HG02884 (cell line): Measurements from ENCODE around the gene CXCL16.

Experiments used
- ATAC-seq: cut with Tn5 transposase; IDR thresholded peaks from one replicate; pipeline ENCODE4 v1.9.1; 2021; ENCODE audit warnings: mild to moderate bottlenecking, moderate library complexity; ENCODE audit not compliant: unreplicated experiment

The CXCL16 gene, protein sequence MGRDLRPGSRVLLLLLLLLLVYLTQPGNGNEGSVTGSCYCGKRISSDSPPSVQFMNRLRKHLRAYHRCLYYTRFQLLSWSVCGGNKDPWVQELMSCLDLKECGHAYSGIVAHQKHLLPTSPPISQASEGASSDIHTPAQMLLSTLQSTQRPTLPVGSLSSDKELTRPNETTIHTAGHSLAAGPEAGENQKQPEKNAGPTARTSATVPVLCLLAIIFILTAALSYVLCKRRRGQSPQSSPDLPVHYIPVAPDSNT

DNA sequence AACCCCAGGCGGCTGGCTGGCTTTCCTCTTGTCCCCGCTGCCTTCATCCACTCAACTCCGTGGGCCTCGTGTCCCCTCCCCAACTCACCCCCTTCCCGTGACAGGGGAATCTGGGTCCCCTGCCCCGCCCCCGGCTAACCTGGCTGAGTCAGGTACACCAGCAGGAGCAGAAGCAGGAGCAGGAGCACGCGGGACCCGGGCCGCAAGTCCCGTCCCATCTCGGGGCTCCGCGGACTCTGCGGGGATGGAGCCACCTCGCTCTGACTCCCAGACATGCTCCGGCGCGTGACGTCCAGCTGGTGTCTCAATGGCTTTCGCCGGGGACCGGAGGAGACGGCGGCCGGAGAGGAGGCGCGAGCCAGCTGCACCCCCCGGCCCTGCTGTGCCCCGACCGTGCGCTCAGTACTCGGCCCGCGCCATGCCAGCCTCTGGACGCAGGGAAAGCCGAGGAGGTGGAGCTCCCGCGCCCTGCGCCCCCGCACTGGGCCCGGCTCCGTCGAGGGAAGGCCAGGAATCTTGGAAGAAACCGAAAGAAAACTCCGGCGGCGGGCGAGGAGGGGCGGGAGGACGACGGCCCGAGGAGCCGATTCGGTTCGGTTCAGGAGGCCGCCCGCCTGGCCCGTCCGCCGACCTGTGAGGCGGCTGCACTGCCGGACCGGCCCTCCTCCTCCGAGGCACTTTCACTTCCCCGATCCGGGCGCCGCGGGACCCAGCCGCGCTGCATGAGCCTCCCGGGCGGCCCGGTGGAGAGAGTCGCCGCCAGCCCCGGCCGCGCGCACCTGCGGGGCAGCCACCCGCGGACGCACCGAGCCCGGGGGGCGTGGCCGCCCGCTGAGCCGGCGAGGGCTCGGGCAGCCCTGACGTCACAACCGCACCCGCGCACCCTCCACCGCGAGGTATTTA is at the start of gene CXCL16, which contains the start of gene ZMYND15:
Gene CXCL16, minus strand, starts transcription at position 807 of the 903 bp plus-strand sequence. Its CDS starts 589 bp downstream, at position 218.
Gene ZMYND15, plus strand, starts transcription at position 712 of the 903 bp plus-strand sequence. CDS start 716 bp downstream, outside the sequence.
- ATAC-seq, result no peak

DNA sequence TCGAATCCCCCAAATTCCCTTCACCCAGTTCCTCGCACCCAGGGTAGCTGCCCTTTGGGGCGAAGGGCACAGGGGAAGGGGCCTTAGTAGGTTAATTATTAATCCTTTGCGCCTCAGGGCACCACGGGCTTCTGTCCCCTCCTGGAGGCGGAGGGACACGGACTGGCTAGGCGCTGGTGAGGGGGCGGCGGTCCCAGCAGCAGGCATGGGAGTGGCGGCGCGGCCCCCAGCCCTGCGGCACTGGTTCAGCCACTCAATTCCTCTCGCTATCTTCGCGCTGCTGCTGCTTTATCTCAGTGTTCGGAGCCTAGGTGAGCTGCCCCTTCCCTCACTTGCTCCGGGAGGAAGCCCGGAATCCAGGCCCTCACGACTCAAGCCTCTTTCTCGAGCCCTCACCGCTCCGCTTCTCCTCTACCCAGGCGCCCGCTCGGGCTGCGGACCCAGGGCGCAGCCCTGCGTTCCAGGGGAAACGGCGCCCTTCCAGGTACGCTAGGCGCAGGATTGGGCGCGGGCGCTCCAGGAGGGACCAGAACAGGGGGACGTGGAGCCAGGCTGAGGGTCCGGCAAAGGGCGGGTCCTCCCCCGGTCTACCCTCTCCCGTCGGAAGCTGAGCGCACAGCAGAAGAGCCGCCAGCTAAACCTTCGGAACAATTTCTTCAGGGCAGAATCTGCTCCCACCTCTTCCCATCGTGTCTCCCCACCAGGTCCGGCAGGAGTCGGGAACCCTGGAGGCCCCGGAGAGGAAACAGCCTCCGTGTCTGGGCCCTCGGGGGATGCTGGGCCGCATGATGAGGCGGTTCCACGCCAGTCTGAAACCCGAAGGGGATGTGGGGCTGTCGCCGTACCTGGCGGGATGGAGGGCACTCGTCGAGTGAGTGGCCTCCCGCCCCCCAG is 49.3 kb upstream of the CXCL16 start, which contains the start of gene GLTPD2:
Gene GLTPD2, plus strand, starts transcription at position 158 of the 894 bp plus-strand sequence. Its CDS starts 48 bp downstream, at position 206.
- no peak for ATAC-seq

DNA sequence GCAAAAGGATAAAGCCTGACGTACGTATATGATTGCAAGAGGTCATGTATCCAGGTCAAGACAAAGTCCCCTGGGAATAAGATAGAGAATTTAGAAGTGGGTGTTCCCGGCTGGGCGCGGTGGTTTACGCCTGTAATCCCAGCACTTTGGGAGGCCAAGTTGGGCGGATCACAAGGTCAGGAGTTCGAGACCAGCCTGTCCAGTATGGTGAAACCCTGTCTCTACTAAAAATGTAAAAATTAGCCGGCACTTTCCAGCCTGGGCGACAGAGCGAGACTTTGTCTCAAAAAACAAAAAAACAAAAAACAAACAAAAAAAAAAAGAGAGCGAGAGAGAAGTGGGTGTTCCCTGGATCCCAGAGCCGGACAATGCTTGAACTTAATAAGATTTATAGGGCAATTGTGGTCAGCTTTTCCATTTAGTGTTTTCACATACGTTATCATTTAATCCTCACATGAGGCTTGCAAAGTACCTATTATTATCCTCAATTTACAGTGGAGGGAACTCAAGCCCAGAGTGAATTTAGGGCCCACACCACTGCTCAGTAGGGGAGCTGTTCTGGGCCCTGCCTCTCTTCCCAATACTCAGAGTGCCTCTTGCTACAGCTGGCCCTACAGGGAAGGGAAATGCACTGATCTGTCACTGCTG is 48.6 kb upstream of the CXCL16 start:
- ATAC-seq, result no peak

DNA sequence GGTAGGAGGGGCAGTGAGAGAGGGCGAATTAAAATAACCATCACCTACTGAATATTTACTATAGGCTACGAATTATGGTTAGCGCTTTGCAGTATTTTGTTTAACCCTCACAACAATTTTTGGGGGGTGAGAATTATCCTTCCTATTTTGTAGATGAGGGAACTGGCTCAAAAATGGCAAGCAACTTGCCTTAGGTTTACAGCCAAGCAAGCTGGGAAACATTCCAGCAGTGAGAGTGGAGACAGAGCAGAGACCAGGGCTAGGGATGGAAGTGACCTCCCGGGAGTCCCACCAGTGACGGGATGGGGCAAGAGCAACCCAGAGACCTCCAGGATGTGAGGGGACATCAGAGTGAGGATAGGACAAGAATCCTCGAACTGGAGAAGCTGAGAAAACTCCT is 46.8 kb upstream of the CXCL16 start:
- no peak for ATAC-seq

DNA sequence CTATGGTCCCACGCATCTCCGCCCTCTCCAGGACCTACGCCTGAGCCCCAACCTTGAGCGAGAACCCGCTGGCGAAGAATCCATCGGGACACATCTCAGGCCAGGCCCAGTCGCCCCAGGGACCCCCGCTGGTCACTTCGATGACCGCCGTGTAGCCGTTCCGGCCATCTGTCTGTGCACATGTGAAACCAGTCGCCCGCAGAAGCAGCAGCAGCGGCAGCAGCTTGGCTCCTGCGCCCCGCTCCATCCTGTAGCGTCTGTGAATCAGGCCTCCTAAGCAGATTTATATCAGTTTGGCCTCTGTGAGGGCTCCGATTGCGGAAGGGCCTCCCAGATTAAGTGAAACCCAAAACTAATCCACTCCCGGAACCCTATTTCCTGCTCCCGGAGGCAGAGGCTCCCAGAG is 46.4 kb upstream of the CXCL16 start, which contains the start of gene VMO1:
Gene VMO1, minus strand, starts transcription at position 259 of the 406 bp plus-strand sequence. Its CDS starts 12 bp downstream, at position 247.
- no peak for ATAC-seq

DNA sequence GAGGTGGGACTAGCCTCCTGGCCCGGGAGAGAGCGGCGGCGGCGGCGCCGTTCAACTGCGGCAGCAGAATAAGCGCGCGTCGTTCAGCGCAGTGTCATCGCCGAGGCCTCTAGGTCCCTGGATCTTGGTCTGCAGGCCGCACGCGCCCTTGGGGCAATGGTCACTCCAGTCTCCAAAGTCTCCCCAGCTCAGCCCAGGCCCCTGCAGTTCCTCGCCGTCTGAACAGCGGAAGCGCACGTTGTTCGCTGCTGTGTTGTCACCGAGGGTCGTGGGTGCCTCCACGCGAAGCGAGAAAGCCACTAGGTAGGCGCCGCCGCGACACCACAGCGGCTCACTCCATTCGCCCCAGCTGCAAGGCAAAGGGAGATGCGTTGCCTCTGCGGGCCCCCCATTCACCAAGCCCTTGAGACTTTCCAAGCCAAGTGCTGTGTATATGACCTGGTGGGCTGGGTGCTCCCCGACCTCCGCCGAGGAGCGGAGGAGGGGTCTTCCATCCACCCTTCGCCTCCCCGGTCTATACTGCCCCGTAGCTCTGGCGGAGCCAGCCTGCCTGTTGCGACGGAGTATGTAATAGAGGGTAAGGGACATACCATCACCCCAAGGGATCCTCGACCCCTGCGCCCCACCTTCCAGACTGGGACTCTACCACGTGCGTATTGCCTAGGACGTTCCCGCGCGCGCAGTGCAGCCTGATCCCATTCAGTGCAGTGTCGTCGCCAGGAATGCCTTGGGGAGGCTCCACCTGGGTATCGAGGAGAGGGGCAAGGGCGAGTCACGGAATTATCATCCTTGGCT is 45.8 kb upstream of the CXCL16 start:
- no peak for ATAC-seq

DNA sequence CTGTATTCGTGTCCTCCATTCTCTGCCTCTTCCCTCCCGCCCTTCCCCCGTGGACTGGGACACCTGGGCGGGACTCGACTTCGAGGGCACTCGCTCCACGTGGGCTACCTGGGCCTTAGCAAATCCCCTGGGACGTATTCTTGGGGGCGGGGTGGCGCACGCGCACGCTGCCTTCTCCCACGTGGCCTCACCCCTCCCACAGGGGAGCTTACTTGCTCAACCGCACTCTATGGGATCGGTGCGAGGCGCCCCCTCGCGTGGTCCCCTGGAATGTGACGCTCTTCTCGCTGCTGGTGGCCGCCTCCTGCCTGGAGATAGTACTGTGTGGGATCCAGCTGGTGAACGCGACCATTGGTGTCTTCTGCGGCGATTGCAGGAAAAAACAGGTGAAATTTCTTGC is 42.9 kb upstream of the CXCL16 start:
- ATAC-seq, result no peak

DNA sequence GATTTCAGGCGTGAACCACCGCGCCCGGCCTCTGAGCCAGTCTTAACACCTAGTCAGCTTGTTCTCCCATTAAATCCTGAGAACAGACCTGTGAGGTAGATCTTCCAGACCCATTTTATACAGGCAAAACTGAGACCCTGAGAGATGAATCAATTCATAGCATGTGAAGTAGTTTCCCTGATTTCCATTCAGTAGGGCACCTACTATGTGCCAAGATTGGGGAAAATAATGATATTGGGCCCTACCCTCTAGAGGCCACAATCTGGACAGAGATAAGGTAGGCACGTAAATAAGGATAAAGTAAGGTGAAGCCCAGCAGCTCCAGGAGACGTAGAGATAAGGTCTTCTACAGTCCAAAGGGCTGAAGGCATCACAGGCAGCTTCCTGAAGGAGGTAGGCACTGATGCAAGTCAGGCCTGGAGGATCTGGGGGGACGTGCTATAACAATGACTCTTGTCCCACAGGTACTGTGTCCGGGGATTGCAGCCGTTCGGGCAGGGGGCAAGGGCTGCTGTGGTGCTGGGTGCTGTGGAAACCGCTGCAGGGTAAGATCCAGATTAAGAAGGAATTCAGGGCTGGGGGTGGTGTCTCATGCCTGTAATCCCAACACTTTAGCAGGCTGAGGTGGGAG is 40.7 kb upstream of the CXCL16 start:
- ATAC-seq, result no peak

DNA sequence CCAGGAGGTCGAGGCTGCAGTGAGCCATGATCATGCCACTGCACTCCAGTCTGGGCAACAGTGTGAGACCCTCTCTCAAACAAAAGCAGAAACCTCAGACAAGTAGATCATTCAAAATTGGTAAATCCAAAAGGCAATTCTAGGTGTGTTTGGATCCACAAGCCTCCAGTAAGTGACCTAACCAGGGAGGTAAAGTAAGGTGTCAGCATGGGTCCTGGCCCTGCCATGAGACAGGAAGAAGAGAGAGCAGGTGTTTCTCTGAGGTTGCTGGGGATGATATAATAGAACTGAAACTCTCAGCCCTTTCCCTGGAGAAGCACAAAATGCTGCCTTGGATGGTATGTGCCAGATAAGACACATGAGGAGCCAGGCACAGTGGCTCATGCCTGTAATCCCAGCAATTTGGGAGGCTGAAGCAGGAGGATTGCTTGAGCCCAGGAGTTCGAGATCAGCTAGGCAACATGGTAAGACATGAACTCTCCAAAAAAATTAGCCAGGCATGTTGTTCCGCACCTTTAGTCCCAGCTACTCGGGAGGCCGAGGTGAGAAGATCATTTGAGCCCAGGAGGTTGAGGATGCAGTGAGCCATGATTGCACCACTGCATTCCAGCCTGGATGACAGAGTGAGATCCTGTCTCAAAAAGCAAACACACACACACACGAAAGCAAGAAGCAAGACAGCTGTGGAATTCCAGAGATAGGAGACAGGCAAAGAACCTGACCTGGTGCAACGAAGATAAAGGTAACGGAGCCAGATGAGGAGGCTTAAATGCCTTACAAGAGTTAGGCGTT is 38.4 kb upstream of the CXCL16 start:
- ATAC-seq, result no peak

DNA sequence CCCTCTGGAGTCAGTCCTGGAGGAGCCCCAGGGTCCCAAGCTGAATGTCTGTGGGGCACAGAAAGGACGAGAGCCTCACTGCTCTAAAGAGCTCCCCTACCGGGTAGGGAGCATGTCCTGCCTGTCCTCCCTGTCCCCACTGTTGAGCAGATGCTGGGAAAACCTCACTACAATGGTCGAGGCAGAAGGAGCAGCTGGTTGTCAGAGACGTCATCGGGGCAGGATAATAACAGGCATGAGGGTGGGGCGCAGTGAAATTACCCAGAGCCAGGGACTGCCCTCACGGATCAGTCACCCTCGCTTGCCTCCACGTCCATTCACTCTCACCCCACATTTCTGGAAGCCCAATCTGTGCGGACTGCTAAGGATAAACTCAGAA is 32.5 kb upstream of the CXCL16 start:
- no peak for ATAC-seq

DNA sequence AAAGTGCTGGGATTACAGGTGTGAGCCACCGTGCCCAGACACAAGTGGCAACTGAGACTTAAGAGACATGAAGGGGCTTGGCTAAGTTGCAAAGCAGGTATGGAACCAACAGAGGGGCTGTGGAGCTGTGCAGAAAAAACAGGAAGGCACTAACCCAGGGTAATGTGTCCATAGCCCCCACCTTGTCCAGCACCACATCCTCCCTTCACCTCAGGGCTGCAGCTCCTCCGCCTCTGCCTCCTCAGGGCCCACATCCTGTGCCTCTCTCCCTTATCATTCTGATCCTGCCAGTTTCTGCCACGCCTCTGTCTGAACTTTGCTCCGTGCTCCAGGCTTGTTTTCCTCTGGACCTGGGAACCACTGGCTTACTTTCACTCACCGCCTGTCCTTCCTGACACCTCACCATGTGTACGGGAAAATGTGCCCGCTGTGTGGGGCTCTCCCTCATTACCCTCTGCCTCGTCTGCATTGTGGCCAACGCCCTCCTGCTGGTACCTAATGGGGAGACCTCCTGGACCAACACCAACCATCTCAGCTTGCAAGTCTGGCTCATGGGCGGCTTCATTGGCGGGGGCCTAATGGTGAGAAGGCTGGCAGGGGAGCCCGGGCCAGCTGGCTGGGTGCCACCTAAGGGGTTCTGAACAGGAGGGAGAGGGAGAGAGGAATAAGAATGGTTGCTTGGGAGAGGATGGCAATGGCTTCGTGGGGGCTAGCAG is 31.9 kb upstream of the CXCL16 start, which contains the start of gene TM4SF5:
Gene TM4SF5, plus strand, starts transcription at position 368 of the 716 bp plus-strand sequence. Its CDS starts 37 bp downstream, at position 405.
- no peak for ATAC-seq

DNA sequence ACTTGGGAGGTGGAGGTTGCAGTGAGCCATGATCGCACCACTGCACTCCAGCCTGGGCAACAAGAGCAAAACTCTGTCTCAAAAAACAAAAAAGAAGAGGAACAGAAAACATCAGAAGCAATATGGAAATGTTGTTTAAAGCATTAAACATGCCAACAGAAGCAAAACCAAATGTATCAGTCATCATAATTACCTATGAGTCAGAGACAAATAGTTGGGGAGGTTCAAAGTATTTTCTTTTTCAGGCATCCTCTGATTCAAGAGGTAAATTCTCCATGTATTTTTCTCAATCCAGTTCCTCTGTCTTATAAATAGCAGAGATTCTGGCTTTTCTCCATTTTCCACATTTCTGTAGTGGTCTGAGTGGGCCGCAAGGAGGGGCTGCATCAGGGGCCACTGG is 29.9 kb upstream of the CXCL16 start:
- no peak for ATAC-seq

DNA sequence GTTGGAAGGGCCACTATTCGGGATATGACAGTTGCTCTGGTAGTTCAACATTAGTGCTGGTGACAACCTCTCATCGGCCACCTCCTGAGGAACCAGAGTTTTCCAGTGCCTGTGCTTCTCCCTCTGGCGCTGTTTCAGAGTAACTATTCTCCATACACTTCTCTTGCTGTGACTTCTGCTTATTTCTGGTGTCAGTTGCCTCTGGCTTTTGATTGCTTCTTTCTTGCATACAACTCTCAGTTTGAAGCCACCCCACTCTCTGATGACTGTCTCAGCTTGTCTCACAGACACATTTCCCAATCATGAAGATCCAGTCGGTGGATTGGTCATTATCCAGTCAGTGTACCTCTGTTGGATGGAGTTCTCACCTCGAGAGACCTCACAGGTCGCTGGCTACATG is 28.6 kb upstream of the CXCL16 start:
- ATAC-seq, result no peak

DNA sequence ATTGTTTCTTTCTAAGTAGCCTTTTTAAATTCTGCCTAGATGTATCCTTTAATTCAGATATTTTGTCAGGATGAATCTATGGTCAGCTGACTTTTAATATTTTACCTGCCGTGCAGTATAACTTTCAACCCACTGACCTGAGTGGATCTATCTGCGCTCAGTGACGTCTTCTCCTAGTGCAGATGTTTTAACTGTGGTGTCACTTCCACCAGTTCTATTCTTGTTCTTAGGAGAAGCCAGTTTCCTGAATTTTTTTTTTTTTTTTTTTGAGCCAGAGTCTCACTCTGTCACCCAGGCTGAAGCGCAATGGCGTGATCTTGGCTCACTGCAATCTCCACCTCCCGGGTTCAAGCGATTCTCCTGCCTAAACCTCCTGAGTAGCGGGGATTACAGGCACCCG is 27.0 kb upstream of the CXCL16 start:
- no peak for ATAC-seq

DNA sequence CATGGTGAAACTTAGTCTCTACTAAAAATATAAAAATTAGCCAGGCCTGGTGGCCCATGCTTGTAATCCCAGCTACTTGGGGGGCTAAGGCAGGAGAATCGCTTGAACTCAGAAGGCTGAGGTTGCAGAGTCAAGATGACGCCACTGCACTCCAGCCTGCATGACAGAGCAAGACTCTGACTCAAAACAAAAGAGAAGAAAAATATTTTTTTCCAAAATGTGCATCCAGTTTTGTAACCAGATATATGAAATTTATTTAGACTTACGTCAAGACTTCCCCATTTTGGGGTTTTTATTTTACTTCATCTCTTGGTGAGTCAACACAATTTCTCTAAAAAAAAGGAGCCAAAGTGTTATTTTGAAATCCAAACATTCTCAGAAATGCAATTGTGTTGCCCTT is 26.5 kb upstream of the CXCL16 start:
- no peak for ATAC-seq

DNA sequence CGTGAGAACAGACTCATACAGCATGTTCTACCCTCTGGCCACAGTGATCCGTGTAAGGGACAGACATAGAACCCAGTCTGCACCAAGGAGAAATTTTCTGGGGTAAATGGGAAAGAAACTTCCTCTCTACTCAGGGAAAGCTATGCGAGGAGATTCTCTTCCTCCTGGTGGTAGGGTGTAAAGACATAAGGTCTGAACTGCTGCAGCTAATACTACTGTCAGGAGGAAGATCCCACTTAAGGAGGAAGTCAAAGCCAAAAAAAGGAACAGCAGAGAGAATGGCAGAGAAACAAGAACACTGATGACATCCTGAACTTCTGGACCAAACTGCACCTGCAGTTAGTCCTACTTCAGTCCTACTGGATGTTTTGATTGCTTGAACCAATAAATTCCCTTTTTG is 24.9 kb upstream of the CXCL16 start:
- no peak for ATAC-seq

DNA sequence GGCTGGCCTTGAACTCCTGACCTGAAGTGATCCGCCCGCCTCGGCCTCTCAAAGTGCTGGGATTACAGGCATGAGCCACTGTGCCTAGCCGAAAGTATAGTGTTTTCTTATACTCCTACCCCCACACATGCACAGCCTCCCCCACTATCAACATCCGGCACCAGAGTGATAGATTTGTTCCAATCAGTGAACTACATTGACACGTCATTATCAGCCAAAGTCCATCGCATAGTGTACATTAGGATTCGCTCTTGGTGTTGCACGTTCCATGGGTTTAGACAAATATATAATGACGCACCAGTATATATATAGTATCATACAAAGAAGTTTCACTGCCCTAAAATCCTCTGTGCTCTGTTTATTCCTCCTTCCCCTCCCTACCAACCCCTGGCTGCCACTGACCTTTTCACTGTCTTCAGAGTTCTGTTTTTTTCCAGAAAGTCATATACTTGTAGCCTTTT is 20.1 kb upstream of the CXCL16 start:
- ATAC-seq, result no peak
